HG03378 (cell line): Measurements from ENCODE around the gene AP2A2.

Experiments used
- ATAC-seq: cut with Tn5 transposase; IDR thresholded peaks from one replicate; pipeline ENCODE4 v1.9.1; 2021; ENCODE audit warnings: mild to moderate bottlenecking, moderate library complexity; ENCODE audit not compliant: unreplicated experiment

AP2A2 gene

GRCh38 chr11:1026641-1027482 lies 101.2 kb downstream of the AP2A2 start:
- ATAC-seq, result no peak

- ATAC-seq, result no peak
Measured at GRCh38 chr11:1027483-1028290, 102.0 kb downstream of the AP2A2 start.

GRCh38 chr11:1028291-1028540 lies 102.5 kb downstream of the AP2A2 start:
- ATAC-seq, result no peak

- ATAC-seq, result no peak
Measured at GRCh38 chr11:1028616-1029015, 102.9 kb downstream of the AP2A2 start.

GRCh38 chr11:1029051-1029450 lies 103.4 kb downstream of the AP2A2 start:
- no peak for ATAC-seq

GRCh38 chr11:1029654-1030053 lies 104.0 kb downstream of the AP2A2 start:
- no peak for ATAC-seq

- no peak for ATAC-seq
Measured at GRCh38 chr11:1030086-1030485, 104.4 kb downstream of the AP2A2 start.

- no peak for ATAC-seq
Measured at GRCh38 chr11:1030556-1030955, 104.9 kb downstream of the AP2A2 start.

- no peak for ATAC-seq
Measured at GRCh38 chr11:1031121-1031899, 105.6 kb downstream of the AP2A2 start.

GRCh38 chr11:1032310-1032891 lies 106.7 kb downstream of the AP2A2 start:
- no peak for ATAC-seq

GRCh38 chr11:1033016-1033798 lies 107.5 kb downstream of the AP2A2 start:
- ATAC-seq, result no peak

GRCh38 chr11:1034001-1034400 lies 108.3 kb downstream of the AP2A2 start:
- ATAC-seq, result no peak

- ATAC-seq, result no peak
Measured at GRCh38 chr11:1034456-1035295, 109.0 kb downstream of the AP2A2 start.

- ATAC-seq, result no peak
Measured at GRCh38 chr11:1035577-1036283, 110.1 kb downstream of the AP2A2 start.

GRCh38 chr11:1036303-1036923 lies 110.7 kb downstream of the AP2A2 start, which contains the start of gene MUC6:
Gene MUC6, minus strand, starts transcription at chr11:1036718. Its CDS starts 63 bp downstream, at chr11:1036655.
- ATAC-seq, result no peak

GRCh38 chr11:1036931-1037330 lies 111.3 kb downstream of the AP2A2 start:
- ATAC-seq, result no peak

GRCh38 chr11:1037506-1038055 lies 111.9 kb downstream of the AP2A2 start:
- no peak for ATAC-seq

- ATAC-seq, result no peak
Measured at GRCh38 chr11:1038361-1038760, 112.7 kb downstream of the AP2A2 start.
